Stromal cell of bone marrow (primary cell): ENCODE results near the gene USP49.
"Not testable (repeated sequence)": the region's sequence is repeated elsewhere in the genome, so short reads cannot be mapped to it uniquely, and the experiment has no call there.

ENCODE experiments used
- DNase-seq: peaks from one replicate; pipeline ENCODE4 v3.0.0-alpha.2; 2012; ENCODE audit warnings: low read depth

USP49 gene

GRCh38 chr6:41895300-41896233, at the start of gene USP49:
TSS of gene USP49 (minus strand) at chr6:41895375. CDS start at chr6:41806983, 88,392 bp downstream.
- peak; percentile 59 for DNase-seq

GRCh38 chr6:41943456-41943855, 48.3 kb upstream of the USP49 start:
- DNase-seq = no peak

GRCh38 chr6:41942882-41943281, 47.7 kb upstream of the USP49 start:
- not testable (repeated sequence) for DNase-seq

- no peak for DNase-seq
Observed at GRCh38 chr6:41942067-41942851, 47.1 kb upstream of the USP49 start.

- peak; percentile 87 for DNase-seq
Observed at GRCh38 chr6:41941280-41942066, 46.3 kb upstream of the USP49 start, which contains the start of gene CCND3. TSS of gene CCND3 (minus strand) at chr6:41941808. CDS start at chr6:41941649, 159 bp downstream.

- DNase-seq = no peak
Observed at GRCh38 chr6:41940759-41941279, 45.6 kb upstream of the USP49 start.

- no peak for DNase-seq
Observed at GRCh38 chr6:41939848-41940758, 44.9 kb upstream of the USP49 start.

GRCh38 chr6:41939176-41939847, 44.1 kb upstream of the USP49 start:
- no peak for DNase-seq

GRCh38 chr6:41938590-41939175, 43.5 kb upstream of the USP49 start:
- no peak for DNase-seq

GRCh38 chr6:41937861-41938574, 42.8 kb upstream of the USP49 start:
- no peak for DNase-seq

- no peak for DNase-seq
Observed at GRCh38 chr6:41937472-41937860, 42.3 kb upstream of the USP49 start.

- peak; percentile 84 for DNase-seq
Observed at GRCh38 chr6:41936073-41936837, 41.1 kb upstream of the USP49 start.

GRCh38 chr6:41935685-41936072, 40.5 kb upstream of the USP49 start:
- no peak for DNase-seq

GRCh38 chr6:41935193-41935574, 40.0 kb upstream of the USP49 start:
- DNase-seq = no peak

GRCh38 chr6:41934278-41935192, 39.4 kb upstream of the USP49 start:
- DNase-seq = no peak

GRCh38 chr6:41932378-41932777, 37.2 kb upstream of the USP49 start:
- DNase-seq = no peak

GRCh38 chr6:41931792-41932191, 36.6 kb upstream of the USP49 start:
- DNase-seq = no peak
